ENCODE results near the gene APOL3.
"Not testable (repeated sequence)": the region's sequence is repeated elsewhere in the genome, so short reads cannot be mapped to it uniquely, and the experiment has no call there.

Gene APOL3

DNA sequence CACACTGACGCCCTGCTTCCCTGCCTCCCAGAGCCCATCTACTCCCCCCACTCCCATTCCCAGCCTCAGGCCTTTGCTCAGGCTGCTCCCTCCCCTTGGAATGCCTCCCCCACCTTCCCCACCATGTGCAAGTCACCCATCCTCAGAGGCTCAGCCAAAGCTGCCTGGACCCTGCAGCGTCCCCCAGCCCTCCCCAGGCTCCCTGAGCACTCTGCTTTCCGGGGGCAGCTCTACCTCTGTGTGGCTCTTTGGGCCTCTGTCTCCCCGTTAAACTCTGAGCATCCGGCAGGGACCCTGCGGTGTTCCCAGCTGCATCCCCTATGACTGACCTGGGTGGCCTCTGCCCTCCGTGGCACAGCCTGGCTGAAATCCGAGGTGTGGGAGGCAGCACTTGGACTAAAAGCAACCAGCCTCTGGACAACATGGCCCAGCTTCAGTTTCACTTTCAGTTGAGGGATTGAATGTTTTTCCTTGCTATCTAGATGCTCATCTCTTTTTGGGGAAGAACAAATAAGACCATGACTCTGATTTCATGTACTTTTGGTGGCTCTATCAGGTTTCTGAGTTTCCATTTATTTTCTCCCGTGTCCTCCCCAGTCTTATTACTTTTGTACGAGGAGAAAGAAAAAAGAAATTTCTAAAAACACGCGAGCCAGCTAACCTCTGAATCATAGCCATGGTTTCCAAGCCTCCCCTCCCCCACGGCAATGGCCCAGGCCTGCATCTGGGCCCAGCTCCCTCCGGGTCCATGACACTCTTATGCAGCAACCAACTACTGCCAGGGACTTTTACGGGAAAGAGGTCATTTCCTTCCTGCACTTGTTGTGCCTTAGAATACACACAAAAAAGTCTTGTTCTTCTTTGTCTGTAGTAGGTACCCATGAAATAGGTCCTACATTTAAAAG is 3.8 kb downstream of the APOL3 start:
- peak; percentile 75 for DNase-seq (ENCODE audit: low read depth)

DNA sequence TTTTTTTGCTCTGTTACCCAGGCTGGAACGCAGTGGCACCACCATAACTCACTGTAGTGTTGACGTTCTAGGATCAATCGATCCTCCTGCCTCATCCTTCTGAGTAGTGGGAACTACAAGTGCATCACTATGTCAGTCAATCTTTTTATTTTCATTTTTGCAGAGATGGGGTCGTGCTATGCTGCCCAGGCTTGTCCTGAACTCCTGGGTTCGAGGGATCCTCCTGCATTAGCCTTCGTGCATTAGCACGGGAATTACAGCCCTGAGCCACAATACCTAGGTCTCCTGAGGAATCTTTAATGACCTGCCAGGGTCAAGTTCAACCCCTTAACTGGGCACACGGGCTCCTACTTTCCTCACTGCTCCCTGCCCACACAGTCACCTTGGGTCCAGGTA is 4.4 kb downstream of the APOL3 start:
- no peak for DNase-seq (ENCODE audit: low read depth)

GRCh38 chr22:36155702-36156101 is 4.9 kb downstream of the APOL3 start:
- DNase-seq (ENCODE audit: low read depth), result no peak

- no peak for DNase-seq (ENCODE audit: low read depth)
Measured at GRCh38 chr22:36154423-36154945, 6.1 kb downstream of the APOL3 start.

- DNase-seq (ENCODE audit: low read depth), result no peak
Measured at GRCh38 chr22:36153501-36154422, 6.8 kb downstream of the APOL3 start.

- DNase-seq (ENCODE audit: low read depth), result not testable (repeated sequence)
Measured at GRCh38 chr22:36152821-36153220, 7.7 kb downstream of the APOL3 start.

- no peak for DNase-seq (ENCODE audit: low read depth)
Measured at GRCh38 chr22:36152088-36152487, 8.5 kb downstream of the APOL3 start.

GRCh38 chr22:36151006-36151595 is 9.5 kb downstream of the APOL3 start:
- DNase-seq (ENCODE audit: low read depth), result no peak

DNA sequence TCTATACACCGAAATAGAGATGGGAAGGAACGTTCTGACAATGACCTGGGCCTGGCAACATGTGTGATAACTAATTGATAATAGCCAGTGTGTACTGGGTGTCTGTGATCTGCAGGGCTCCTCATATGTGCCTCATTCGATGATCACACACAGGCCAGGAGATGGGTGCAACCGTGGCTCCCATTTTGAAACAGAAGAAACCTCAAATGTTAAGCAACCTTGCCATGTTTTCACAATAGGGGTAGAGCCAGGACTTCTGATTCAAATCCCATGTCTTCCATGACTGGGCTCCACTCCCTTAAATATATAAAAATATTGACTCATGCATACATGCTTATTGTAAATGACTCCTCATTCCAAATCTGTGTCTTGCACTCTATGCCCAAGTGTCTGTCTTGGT is 11.1 kb downstream of the APOL3 start:
- DNase-seq (ENCODE audit: low read depth), result no peak

DNA sequence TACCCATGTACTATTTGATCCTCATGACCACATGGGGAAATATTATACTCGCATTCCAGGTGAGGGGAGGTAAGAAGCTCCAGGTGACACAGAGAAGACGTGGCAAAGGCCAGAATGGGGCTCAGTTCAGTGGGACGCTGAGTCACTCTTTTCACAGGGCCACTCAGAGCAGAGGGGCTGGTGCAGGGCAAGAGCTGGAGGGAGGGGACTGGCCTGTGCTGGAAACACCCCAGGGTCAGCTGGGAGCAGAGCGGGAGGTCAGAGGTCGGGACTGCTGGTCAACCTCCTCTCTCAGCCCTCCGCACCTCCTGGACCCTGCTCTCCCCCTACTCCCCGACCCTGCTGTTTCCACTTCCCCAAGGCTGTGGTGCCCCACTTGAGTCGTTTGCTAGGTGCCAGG is 12.1 kb downstream of the APOL3 start:
- no peak for DNase-seq (ENCODE audit: low read depth)

GRCh38 chr22:36147196-36147791 is 13.3 kb downstream of the APOL3 start:
- DNase-seq (ENCODE audit: low read depth), result no peak

GRCh38 chr22:36145881-36146280 is 14.7 kb downstream of the APOL3 start:
- DNase-seq (ENCODE audit: low read depth), result no peak

GRCh38 chr22:36144886-36145541 is 15.5 kb downstream of the APOL3 start:
- no peak for DNase-seq (ENCODE audit: low read depth)

GRCh38 chr22:36143956-36144355 is 16.6 kb downstream of the APOL3 start:
- no peak for DNase-seq (ENCODE audit: low read depth)

DNA sequence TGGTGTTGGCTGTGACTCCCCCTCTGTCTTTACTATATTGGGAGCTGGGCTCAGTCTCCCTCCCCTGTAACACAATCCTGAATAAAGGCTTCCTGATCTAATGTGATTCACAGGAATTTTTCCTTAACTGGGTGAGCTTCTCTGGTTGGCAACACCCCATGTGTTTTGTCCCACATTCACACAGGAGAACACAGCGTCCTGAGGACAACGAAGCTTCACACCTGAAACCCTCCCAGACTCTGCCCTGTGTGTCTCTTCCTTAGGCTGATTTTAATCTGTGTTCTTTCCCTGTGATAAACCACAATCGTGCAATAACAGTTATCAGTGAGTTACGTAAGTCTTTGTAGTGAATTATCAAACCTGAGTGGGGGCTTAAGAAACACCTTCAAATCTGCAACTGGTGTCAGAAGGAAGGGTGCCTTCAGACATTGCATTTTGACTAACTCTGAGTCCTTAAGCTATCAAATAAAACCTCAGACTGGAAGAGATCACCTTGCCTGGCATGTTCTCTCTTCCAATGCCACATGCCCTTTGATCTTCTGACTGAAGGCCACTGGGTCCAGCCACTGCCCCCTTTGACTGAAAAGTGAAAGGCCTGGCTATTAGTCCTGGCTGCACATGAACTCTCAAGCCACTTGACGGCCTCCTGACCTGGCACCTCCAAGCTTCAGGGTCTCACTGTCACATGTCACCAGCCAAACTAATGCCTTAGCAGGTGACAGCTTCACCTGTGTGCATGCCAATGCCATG is 17.3 kb downstream of the APOL3 start:
- DNase-seq (ENCODE audit: low read depth), result no peak

DNA sequence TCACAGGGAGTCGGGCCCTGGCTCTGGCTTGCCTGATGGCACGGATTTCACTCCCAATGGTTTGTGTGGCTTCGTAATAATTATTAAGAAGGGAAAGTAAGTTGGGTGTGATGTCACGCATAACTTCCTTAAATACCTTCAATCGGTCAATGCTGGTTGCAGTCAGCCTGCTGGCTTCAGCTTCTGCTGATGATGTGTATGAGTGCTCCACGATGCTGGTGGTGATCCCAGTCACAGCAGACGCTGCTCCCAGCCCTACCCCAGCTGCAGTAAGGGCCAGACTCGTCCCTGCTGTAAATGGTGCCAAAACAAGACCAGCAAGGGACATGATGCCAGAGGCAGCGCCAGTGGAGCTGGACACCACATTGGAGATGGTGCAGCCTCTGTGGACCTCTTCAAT is 19.1 kb downstream of the APOL3 start:
- no peak for DNase-seq (ENCODE audit: low read depth)

- DNase-seq (ENCODE audit: low read depth), result not testable (repeated sequence)
Measured at GRCh38 chr22:36138709-36139108, 21.8 kb downstream of the APOL3 start.

DNA sequence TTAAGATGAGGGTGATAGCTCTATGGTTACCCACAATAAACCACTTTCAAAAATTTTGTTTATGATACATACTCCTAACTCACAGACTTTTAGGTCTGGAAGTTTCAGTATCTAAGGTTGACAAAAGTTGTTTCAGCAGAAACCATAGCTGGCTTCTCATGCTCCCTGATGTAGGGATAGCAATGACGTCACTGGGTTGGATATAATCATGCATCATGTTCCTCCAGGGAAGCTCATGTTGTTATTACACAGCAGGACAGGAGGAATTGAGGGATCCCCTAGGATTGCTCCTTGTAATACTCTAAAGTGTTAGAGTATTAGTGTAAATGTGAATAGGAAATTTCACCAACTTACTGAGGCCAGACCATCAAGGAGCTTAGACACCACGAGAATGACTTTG is 23.6 kb downstream of the APOL3 start:
- no peak for DNase-seq (ENCODE audit: low read depth)

GRCh38 chr22:36136475-36136874 is 24.1 kb downstream of the APOL3 start:
- DNase-seq (ENCODE audit: low read depth), result no peak

DNA sequence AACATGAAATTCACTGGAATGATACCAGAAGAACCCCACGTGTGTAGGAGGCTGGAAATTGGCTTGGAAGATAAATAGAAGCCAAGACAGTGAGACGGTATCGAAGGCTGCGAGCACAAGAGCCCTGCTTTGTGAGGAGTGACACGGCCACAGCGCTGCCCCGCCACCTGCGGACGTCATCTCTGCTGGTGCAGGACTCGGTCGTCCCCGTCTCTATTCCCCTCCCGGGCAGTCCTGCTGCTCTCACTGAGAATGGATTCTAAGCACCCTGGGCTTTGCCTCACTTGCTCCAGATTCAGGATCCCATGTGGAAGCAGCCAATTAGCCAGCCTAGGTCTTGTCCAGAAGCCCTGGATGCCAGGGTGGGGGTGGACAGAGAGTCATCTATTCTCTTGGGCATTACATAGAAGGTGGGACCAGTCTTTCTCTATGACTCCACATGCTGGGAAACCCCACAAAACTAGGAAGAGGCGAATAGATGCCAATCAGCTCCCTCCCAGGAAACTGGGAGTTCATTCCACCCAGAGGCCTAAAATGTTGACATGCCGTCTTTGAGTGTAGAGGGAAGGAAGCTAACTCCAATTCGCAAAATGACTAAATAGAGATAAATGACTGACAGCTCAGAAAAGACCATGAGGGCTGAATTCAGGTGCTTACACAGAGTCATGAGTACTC is 25.1 kb downstream of the APOL3 start:
- DNase-seq (ENCODE audit: low read depth), result no peak
